Esophagus (tissue), 2 donors: ENCODE results near the gene LAD1. TPM values are rescaled to one million over a fixed set of nuclear protein-coding genes. Genes with fewer than 3 reads are reported as not detected.

Experiments used
- H3K27ac ChIP-seq, 2 donors: one replicate each; pipeline ENCODE4 v1.5.1; 2013; ENCODE audit warnings: low read depth in 2 of 2, mild to moderate bottlenecking in 2 of 2, inconsistent platforms in 1 of 2, low read length in 1 of 2, moderate library complexity in 1 of 2
- H3K27me3 ChIP-seq, 2 donors: one replicate each; pipeline ENCODE4 v1.6.1; 2013; ENCODE audit warnings: low read length in 2 of 2, control low read depth in 1 of 2, mild to moderate bottlenecking in 1 of 2; ENCODE audit not compliant: insufficient read depth in 2 of 2, control insufficient read depth in 1 of 2
- H3K36me3 ChIP-seq, 2 donors: one replicate each; pipeline ENCODE4 v1.6.1; 2013; ENCODE audit warnings: low read length in 1 of 2; ENCODE audit not compliant: control insufficient read depth in 2 of 2, insufficient read depth in 2 of 2
- H3K4me1 ChIP-seq, 2 donors: one replicate each; pipeline ENCODE4 v1.6.1; 2013; ENCODE audit warnings: low read length in 1 of 2; ENCODE audit not compliant: control insufficient read depth in 2 of 2, insufficient read depth in 2 of 2
- H3K4me3 ChIP-seq, 2 donors: one replicate each; pipeline ENCODE4 v1.5.1; 2013; ENCODE audit warnings: low read length in 2 of 2, mild to moderate bottlenecking in 2 of 2, low read depth in 1 of 2, moderate library complexity in 1 of 2
- H3K9me3 ChIP-seq, 2 donors: one replicate each; pipeline ENCODE4 v1.6.1; 2013; ENCODE audit warnings: mild to moderate bottlenecking in 2 of 2, low read depth in 1 of 2, low read length in 1 of 2, moderate library complexity in 1 of 2; ENCODE audit not compliant: control insufficient read depth in 2 of 2, insufficient read depth in 1 of 2
- WGBS, 2 donors: extraction: QIAGEN DNeasy Blood & Tissue Kit; methylation state at CpG; one replicate each; pipeline ENCODE4 v1.1.7; 2013; 5-methylcytosine and 5-hydroxymethylcytosine counted together
- polyA plus RNA-seq, 2 donors: library from polyadenylated mRNA; stranded (reverse); fragments of 200-250 nt; gene quantifications; one replicate each; pipeline ENCODE4 v1.2.3, GENCODE V29; 2013
- donor health status: healthy with polysubstance abuse.
- donor health status: Bipolar disorder and iron deficiency.

Gene LAD1
- polyA plus RNA-seq, 2 donors = 275 to 286 TPM

- no peak overlapping the region for H3K27ac ChIP-seq
- H3K27me3 ChIP-seq = no peaks in the 10 kb centered on the region
- H3K36me3 ChIP-seq = peaks cover 0 to 41% of the 10 kb centered on the region in 2 donors
- no peak overlapping the region for H3K4me3 ChIP-seq
- 71 to 73% methylated on average over 8 of the region's 8 CpGs for WGBS, 2 donors
- H3K9me3 ChIP-seq = no peaks in the 10 kb centered on the region
- H3K4me1 ChIP-seq = peaks cover under 1 to 9% of the 10 kb centered on the region in 2 donors
Measured at GRCh38 chr1:201385299-201385891, 13.7 kb downstream of the LAD1 start.

- no peaks in the 10 kb centered on the region for H3K9me3 ChIP-seq
- peaks cover 4 to 9% of the 10 kb centered on the region in 2 donors for H3K4me1 ChIP-seq
- H3K36me3 ChIP-seq = peaks cover 0 to 41% of the 10 kb centered on the region in 2 donors
- WGBS, 2 donors = 66 to 72% methylated on average over 4 of the region's 4 CpGs
- H3K27ac ChIP-seq = no peak overlapping the region
- H3K27me3 ChIP-seq = no peaks in the 10 kb centered on the region
- no peak overlapping the region for H3K4me3 ChIP-seq
Measured at GRCh38 chr1:201384406-201384782, 14.7 kb downstream of the LAD1 start.

- Histone ChIP-seq H3K9me3 (no peaks in the 10 kb centered on the region), H3K36me3 (peaks cover 0 to 38% of the 10 kb centered on the region in 2 donors), H3K27me3 (no peaks in the 10 kb centered on the region), H3K4me3 (no peak overlapping the region), H3K4me1 (peaks cover 4 to 9% of the 10 kb centered on the region in 2 donors), H3K27ac (no peak overlapping the region)
- 85 to 86% methylated on average over 4 of the region's 4 CpGs for WGBS, 2 donors
Measured at GRCh38 chr1:201383647-201384405, 15.3 kb downstream of the LAD1 start.

GRCh38 chr1:201381130-201381529 is 18.0 kb downstream of the LAD1 start:
- H3K27me3 ChIP-seq = no peaks in the 10 kb centered on the region
- H3K9me3 ChIP-seq = no peaks in the 10 kb centered on the region
- 58 to 61% methylated on average over 6 to 7 of the region's 7 CpGs for whole genome bisulfite sequencing, 2 donors
- no peak overlapping the region for H3K27ac ChIP-seq
- H3K4me1 ChIP-seq = peaks cover 4 to 16% of the 10 kb centered on the region in 2 donors
- H3K36me3 ChIP-seq = peaks cover 0 to 21% of the 10 kb centered on the region in 2 donors
- no peak overlapping the region for H3K4me3 ChIP-seq

GRCh38 chr1:201379733-201380242 is 19.3 kb downstream of the LAD1 start:
- Histone ChIP-seq H3K27ac (no peak overlapping the region), H3K27me3 (no peaks in the 10 kb centered on the region), H3K36me3 (peaks cover 0 to 12% of the 10 kb centered on the region in 2 donors), H3K4me3 (no peak overlapping the region), H3K9me3 (no peaks in the 10 kb centered on the region), H3K4me1 (peaks cover 4 to 22% of the 10 kb centered on the region in 2 donors)
- WGBS, 2 donors = 73 to 75% methylated on average over 9 of the region's 9 CpGs

- no peak overlapping the region for H3K4me3 ChIP-seq
- no peak overlapping the region for H3K27ac ChIP-seq
- no peaks in the 10 kb centered on the region for H3K9me3 ChIP-seq
- peaks cover 4 to 25% of the 10 kb centered on the region in 2 donors for H3K4me1 ChIP-seq
- H3K27me3 ChIP-seq = no peaks in the 10 kb centered on the region
- WGBS, 2 donors = 79 to 87% methylated on average over 6 of the region's 6 CpGs
- peaks cover 0 to 9% of the 10 kb centered on the region in 2 donors for H3K36me3 ChIP-seq
Measured at GRCh38 chr1:201378804-201379203, 20.3 kb downstream of the LAD1 start.

GRCh38 chr1:201377611-201378092 is 21.5 kb downstream of the LAD1 start, which contains the start of gene TNNT2:
TNNT2 (minus strand) TSS chr1:201377680; CDS start chr1:201373254, 4,426 bp downstream.
- Histone ChIP-seq H3K27me3 (no peaks in the 10 kb centered on the region), H3K36me3 (peaks cover 0 to 5% of the 10 kb centered on the region in 2 donors), H3K27ac (peak within 1 kb of the TSS in 1 of 2 donors; percentile 44), H3K4me1 (peaks cover 4 to 25% of the 10 kb centered on the region in 2 donors), H3K4me3 (no peak within 1 kb of the TSS), H3K9me3 (no peaks in the 10 kb centered on the region)
- WGBS, 2 donors = 38 to 49% methylated on average over 8 to 9 of the region's 9 CpGs

GRCh38 chr1:201376464-201377374 is 22.4 kb downstream of the LAD1 start:
- Histone ChIP-seq H3K9me3 (peaks cover 0 to 4% of the 10 kb centered on the region in 2 donors), H3K36me3 (peaks cover 0 to 1% of the 10 kb centered on the region in 2 donors), H3K27ac (peak overlapping the region in 1 of 2 donors; percentile 44), H3K27me3 (no peaks in the 10 kb centered on the region), H3K4me3 (no peak overlapping the region), H3K4me1 (peaks cover 4 to 24% of the 10 kb centered on the region in 2 donors)
- 41 to 43% methylated on average over 11 of the region's 11 CpGs for WGBS, 2 donors

GRCh38 chr1:201376107-201376463 is 23.0 kb downstream of the LAD1 start:
- Histone ChIP-seq H3K4me3 (no peak overlapping the region), H3K36me3 (no peaks in the 10 kb centered on the region), H3K4me1 (peaks cover 4 to 19% of the 10 kb centered on the region in 2 donors), H3K27ac (no peak overlapping the region), H3K27me3 (no peaks in the 10 kb centered on the region), H3K9me3 (peaks cover 0 to 4% of the 10 kb centered on the region in 2 donors)
- 25 to 28% methylated on average over 4 of the region's 4 CpGs for WGBS, 2 donors
